Esophagus muscularis mucosa (tissue), 4 donors: ENCODE results near the gene BTBD16.

Experiments
- EP300 ChIP-seq: sonication (generic); formaldehyde crosslinking; IDR thresholded peaks from one replicate; pipeline ENCODE4 v1.6.1; 2017; ENCODE audit warnings: antibody characterized with exemption
- POLR2AphosphoS5 ChIP-seq, 2 donors: sonication (generic); formaldehyde crosslinking; IDR thresholded peaks; one replicate each; pipeline ENCODE4 v1.6.1; 2017; ENCODE audit warnings: antibody characterized with exemption in 2 of 2
- TF ChIP-seq, protein P1 (sequence below), 3 experiments: fragments of 200-600 bp in 2 of 3; fragments of 450-650 bp in 1 of 3; sonication (generic) in 2 of 3; IDR thresholded peaks; one replicate each; pipeline ENCODE4 v1.5.1; 2017 to 2019; ENCODE audit warnings: antibody characterized with exemption in 3 of 3, mild to moderate bottlenecking in 2 of 3, moderate library complexity in 1 of 3

DNA sequence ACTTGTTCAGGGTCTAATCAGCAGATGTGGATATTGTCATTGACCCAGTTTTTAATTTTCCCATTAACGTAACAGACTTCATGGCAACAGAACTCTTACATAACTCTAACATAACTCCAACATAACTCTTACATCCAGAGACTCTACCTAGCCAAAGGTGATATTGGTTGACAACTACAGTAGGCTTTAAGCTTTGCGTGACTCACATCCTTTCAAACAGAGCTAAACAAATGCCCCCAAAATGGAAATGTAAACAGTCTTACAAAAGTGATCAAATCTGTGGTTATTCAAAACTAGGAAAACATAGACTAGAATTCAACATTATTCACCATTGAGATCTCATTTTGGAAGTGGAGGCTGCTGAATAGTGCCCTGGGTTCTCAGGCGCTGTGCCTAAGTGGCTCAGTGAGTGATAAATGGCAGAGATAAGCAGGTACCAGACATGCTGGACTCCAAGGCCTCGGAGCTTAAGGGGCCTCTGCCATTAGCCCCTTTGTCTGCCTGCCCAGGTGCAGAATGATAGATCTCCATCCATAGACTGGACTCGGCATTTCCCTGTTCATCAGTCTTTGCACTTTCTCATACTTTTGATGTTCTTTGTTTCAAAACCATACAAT is 34.3 kb upstream of the BTBD16 start:
- TF ChIP-seq, protein P1, sequence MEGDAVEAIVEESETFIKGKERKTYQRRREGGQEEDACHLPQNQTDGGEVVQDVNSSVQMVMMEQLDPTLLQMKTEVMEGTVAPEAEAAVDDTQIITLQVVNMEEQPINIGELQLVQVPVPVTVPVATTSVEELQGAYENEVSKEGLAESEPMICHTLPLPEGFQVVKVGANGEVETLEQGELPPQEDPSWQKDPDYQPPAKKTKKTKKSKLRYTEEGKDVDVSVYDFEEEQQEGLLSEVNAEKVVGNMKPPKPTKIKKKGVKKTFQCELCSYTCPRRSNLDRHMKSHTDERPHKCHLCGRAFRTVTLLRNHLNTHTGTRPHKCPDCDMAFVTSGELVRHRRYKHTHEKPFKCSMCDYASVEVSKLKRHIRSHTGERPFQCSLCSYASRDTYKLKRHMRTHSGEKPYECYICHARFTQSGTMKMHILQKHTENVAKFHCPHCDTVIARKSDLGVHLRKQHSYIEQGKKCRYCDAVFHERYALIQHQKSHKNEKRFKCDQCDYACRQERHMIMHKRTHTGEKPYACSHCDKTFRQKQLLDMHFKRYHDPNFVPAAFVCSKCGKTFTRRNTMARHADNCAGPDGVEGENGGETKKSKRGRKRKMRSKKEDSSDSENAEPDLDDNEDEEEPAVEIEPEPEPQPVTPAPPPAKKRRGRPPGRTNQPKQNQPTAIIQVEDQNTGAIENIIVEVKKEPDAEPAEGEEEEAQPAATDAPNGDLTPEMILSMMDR (IDR thresholded peaks at IDR 0.05) = no peak
- TF ChIP-seq POLR2AphosphoS5 (IDR thresholded peaks at IDR 0.05) = no peak
- no peak for TF ChIP-seq EP300
